Spleen (tissue), 7 donors: ENCODE measurements around the gene MIA2.
"Not testable (repeated sequence)": the region's sequence is repeated elsewhere in the genome, so short reads cannot be mapped to it uniquely, and the experiment has no call there.

Source experiments
- POLR2A ChIP-seq, 3 donors: fragments of 450-650 bp; IDR thresholded peaks; one replicate each; pipeline ENCODE4 v1.5.1; 2017; ENCODE audit warnings: antibody characterized with exemption in 3 of 3, mild to moderate bottlenecking in 1 of 3
- TF ChIP-seq, protein P1 (sequence below), 11 experiments: fragments of 200-600 bp in 7 of 11; fragments of 450-650 bp in 4 of 11; sonication (generic) in 4 of 11; IDR thresholded peaks in 8 of 11; conservative IDR thresholded peaks in 3 of 11; 1 replicate in 7 of 11; 2 replicates in 4 of 11; pipeline versions ENCODE4 v1.4.0 to v1.8.0; 2016 to 2021; ENCODE audit warnings: antibody characterized with exemption in 11 of 11, inconsistent platforms in 4 of 11, mild to moderate bottlenecking in 1 of 11
- donor health status: DM: no; HTN: no; CAD: no; lungs with moderate emphysema.
- donor health status: DM: no; HTN: no; CAD: no.
- donor health status: DM: no; HTN: no; CAD: no.

DNA sequence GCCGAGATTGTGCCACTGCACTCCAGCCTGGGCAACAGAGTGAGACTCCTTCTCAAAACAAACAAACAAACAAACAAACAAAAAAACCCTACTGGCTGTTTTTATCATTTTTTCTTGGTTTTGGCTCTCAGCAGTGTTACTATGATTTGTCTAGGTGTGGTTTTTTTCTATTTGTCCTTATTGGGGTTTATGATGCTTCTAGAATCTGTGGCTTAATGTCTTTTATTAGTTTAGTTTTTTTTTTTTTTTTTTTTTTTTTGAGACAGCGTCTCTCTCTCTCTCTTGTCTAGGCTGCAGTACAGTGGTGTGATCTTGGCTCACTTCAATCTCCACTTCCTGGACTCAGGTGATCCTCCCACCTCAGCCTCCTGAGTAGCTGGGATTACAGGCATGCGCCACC is 47.0 kb downstream of the MIA2 start:
- TF ChIP-seq, protein P1, sequence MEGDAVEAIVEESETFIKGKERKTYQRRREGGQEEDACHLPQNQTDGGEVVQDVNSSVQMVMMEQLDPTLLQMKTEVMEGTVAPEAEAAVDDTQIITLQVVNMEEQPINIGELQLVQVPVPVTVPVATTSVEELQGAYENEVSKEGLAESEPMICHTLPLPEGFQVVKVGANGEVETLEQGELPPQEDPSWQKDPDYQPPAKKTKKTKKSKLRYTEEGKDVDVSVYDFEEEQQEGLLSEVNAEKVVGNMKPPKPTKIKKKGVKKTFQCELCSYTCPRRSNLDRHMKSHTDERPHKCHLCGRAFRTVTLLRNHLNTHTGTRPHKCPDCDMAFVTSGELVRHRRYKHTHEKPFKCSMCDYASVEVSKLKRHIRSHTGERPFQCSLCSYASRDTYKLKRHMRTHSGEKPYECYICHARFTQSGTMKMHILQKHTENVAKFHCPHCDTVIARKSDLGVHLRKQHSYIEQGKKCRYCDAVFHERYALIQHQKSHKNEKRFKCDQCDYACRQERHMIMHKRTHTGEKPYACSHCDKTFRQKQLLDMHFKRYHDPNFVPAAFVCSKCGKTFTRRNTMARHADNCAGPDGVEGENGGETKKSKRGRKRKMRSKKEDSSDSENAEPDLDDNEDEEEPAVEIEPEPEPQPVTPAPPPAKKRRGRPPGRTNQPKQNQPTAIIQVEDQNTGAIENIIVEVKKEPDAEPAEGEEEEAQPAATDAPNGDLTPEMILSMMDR (IDR thresholded peaks at IDR 0.05 in 8 of 11, conservative IDR thresholded peaks at IDR 0.05 in 3 of 11), result not testable (repeated sequence)
- TF ChIP-seq POLR2A (IDR thresholded peaks at IDR 0.05), result not testable (repeated sequence)
